OCI-LY3 (cell line): Measurements from ENCODE around the gene NKAIN2.
A peak's percentile ranks its signal among the peaks of the same experiment; 100 is the strongest.

Source experiments
- H2AFZ ChIP-seq: fragments of 200-600, 300-600 bp; shearing (Covaris generic); 2 replicates; pipeline ENCODE4 v1.6.0; 2014; ENCODE audit warnings: antibody characterized with exemption, low read depth, low read length
- H3K27ac ChIP-seq: fragments of 200-600, 300-600 bp; sonication (generic); 2 replicates; pipeline ENCODE4 v1.5.1; 2014; ENCODE audit warnings: mild to moderate bottlenecking, low read length, moderate library complexity, mixed read lengths
- H3K27me3 ChIP-seq: fragments of 200-600, 300-600 bp; sonication (generic); 2 replicates; pipeline ENCODE4 v1.6.1; 2014; ENCODE audit warnings: low read depth, low read length, mixed read lengths
- H3K36me3 ChIP-seq: fragments of 200-600, 300-600 bp; sonication (generic); replicated peaks from 2 replicates; pipeline ENCODE3; 2014; ENCODE audit warnings: low read depth, low read length, mixed read lengths
- H3K4me1 ChIP-seq: fragments of 300-600, 200-600 bp; sonication (generic); 2 replicates; pipeline ENCODE4 v1.6.1; 2014; ENCODE audit warnings: low read length, mixed read lengths
- H3K4me2 ChIP-seq: fragments of 200-600, 300-600 bp; sonication (generic); 2 replicates; pipeline ENCODE4 v1.6.1; 2014; ENCODE audit warnings: low read length, mixed read lengths
- H3K4me3 ChIP-seq: fragments of 300-600, 200-600 bp; sonication (generic); 2 replicates; pipeline ENCODE4 v1.5.1; 2014; ENCODE audit warnings: antibody characterized with exemption, mild to moderate bottlenecking, low read length, moderate library complexity
- H3K79me2 ChIP-seq: fragments of 300-600, 200-600 bp; shearing (Covaris generic); 2 replicates; pipeline ENCODE4 v1.6.1; 2014; ENCODE audit warnings: mild to moderate bottlenecking, low read length, mixed read lengths
- H3K9ac ChIP-seq: fragments of 300-600, 200-600 bp; shearing (Covaris generic); 2 replicates; pipeline ENCODE4 v1.6.0; 2014; ENCODE audit warnings: mild to moderate bottlenecking, low read length, moderate library complexity
- H3K9me3 ChIP-seq: fragments of 200-600, 300-600 bp; shearing (Covaris generic); 2 replicates; pipeline ENCODE4 v1.6.1; 2014; ENCODE audit warnings: low read length, mixed read lengths; ENCODE audit not compliant: insufficient read depth
- H4K20me1 ChIP-seq: fragments of 200-600, 300-600 bp; sonication (generic); 2 replicates; pipeline ENCODE4 v1.6.1; 2016; ENCODE audit warnings: low read length, mixed read lengths; ENCODE audit not compliant: insufficient read depth
- CTCF ChIP-seq: fragments of 200-600, 300-600 bp; sonication (generic); IDR thresholded peaks from 2 replicates; pipeline ENCODE4 v1.5.1; 2014; ENCODE audit warnings: antibody characterized with exemption, low read length, low read depth
- EZH2phosphoT487 ChIP-seq: fragments of 200-600 bp; shearing (Covaris generic); IDR thresholded peaks from 2 replicates; pipeline ENCODE4 v1.6.1; 2018; ENCODE audit warnings: antibody characterized with exemption, mixed run types, low read depth

NKAIN2 gene

GRCh38 chr6:124870611-124871459, 1067.2 kb downstream of the NKAIN2 start:
- Histone ChIP-seq H4K20me1 (no peaks in the 10 kb centered on the region), H3K4me2 (no peak overlapping the region), H3K27ac (no peak overlapping the region), H3K79me2 (no peaks in the 10 kb centered on the region), H3K9ac (no peak overlapping the region), H3K4me3 (no peak overlapping the region), H3K36me3 (no peaks in the 10 kb centered on the region), H2AFZ (no peak overlapping the region), H3K9me3 (no peaks in the 10 kb centered on the region), H3K4me1 (peaks cover 8% of the 10 kb centered on the region), H3K27me3 (no peaks in the 10 kb centered on the region)
- TF ChIP-seq CTCF (peak; percentile 54), EZH2phosphoT487 (no peak)

- H3K9me3 ChIP-seq, result no peaks in the 10 kb centered on the region
- H3K27me3 ChIP-seq, result no peaks in the 10 kb centered on the region
- no peak overlapping the region for H2AFZ ChIP-seq
- H3K4me2 ChIP-seq, result no peak overlapping the region; the same call in 1 of the 2 replicates
- H4K20me1 ChIP-seq, result no peaks in the 10 kb centered on the region
- no peak overlapping the region for H3K9ac ChIP-seq
- no peak overlapping the region for H3K4me3 ChIP-seq
- H3K27ac ChIP-seq, result no peak overlapping the region
- peaks cover 8% of the 10 kb centered on the region for H3K4me1 ChIP-seq
- H3K36me3 ChIP-seq, result no peaks in the 10 kb centered on the region
- H3K79me2 ChIP-seq, result no peaks in the 10 kb centered on the region
- TF ChIP-seq CTCF (no peak), EZH2phosphoT487 (no peak)
Measured at GRCh38 chr6:124872361-124873065, 1068.8 kb downstream of the NKAIN2 start.

GRCh38 chr6:124873066-124873410, 1069.4 kb downstream of the NKAIN2 start:
- peaks cover 8% of the 10 kb centered on the region for H3K4me1 ChIP-seq
- TF ChIP-seq CTCF (no peak), EZH2phosphoT487 (no peak)
- H2AFZ ChIP-seq, result no peak overlapping the region

More at GRCh38 chr6:124873066-124873410, 1069.4 kb downstream of the NKAIN2 start:
- Histone ChIP-seq H3K27me3 (no peaks in the 10 kb centered on the region), H3K4me3 (no peak overlapping the region), H3K9ac (no peak overlapping the region), H4K20me1 (no peaks in the 10 kb centered on the region), H3K79me2 (no peaks in the 10 kb centered on the region), H3K36me3 (no peaks in the 10 kb centered on the region), H3K27ac (no peak overlapping the region), H3K4me2 (no peak overlapping the region), H3K9me3 (no peaks in the 10 kb centered on the region)
